ENCODE data around the gene RHOT1.
A peak's percentile ranks its signal among the peaks of the same experiment; 100 is the strongest.
"Not testable (repeated sequence)": the region's sequence is repeated elsewhere in the genome, so short reads cannot be mapped to it uniquely, and the experiment has no call there.

Gene RHOT1

DNA sequence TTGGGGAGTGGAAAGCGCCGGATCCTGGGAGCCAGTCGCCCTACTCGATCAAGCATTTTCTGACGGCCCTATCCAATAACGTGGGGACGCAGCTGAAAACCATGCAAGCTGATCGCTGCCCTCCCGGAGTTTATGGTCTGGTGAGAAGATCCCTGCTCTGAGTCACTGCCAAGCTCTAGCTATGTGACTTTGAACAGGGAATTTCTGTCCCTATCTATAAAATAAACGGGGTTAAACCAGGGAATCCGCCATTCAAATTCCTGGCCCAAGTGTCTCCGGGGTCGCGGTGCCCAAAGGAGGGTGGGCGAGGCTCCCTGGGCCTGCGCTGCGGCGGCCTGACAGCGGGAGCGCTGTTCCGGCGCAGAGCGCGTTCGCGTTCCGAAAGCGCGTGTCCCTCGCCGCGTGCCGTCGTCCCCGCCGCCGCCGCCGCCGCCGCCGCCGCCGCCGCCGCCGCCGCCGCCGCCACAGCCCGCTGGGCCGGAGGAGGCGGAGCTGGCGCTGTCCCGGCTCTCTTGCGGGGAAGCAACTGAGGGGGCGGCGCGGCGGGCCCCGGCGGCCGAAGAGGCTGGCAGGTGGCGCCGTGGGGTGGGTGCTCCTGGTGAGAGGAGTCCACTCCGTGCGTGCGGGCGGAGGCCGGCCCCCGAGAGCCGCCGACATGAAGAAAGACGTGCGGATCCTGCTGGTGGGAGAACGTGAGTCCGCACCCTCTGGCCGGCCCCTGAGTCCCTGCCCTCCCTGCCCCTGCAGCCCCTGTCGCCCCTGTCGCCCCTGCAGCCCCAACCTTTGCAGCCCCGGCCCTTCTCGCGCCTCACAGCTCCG, at the start of gene RHOT1:
RHOT1 (plus strand) TSS at position 465 of the 819 bp plus-strand sequence; CDS start at position 656, 191 bp downstream.
- DNase-seq, result peak; percentile 79 to 84

GRCh38 chr17:32099686-32100085, 42.6 kb upstream of the RHOT1 start:
- DNase-seq, result no peak

- not testable (repeated sequence) for DNase-seq
Observed at GRCh38 chr17:32100323-32100722, 42.0 kb upstream of the RHOT1 start.

GRCh38 chr17:32100971-32101631, 41.2 kb upstream of the RHOT1 start:
- DNase-seq, result no peak

DNA sequence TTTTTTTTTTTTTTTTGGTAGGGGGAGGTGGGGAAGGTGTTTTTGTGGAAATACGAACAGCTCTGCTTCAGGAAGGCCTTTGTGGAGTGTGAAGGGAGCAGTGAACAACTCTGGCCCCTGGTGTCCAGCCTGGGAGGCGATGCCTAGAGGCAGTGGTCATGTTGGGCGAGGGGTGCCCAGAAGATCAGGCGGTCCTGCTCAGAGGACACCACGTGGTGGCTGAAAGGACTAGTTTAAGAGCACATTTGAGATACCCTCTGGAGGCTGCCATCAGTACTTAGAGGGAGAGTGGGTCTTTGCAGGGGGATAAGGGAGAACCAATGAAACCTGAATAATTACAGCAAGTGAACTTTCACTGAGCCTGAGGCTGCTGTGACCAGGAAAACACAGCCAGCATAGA, 40.1 kb upstream of the RHOT1 start:
- DNase-seq, result no peak

DNA sequence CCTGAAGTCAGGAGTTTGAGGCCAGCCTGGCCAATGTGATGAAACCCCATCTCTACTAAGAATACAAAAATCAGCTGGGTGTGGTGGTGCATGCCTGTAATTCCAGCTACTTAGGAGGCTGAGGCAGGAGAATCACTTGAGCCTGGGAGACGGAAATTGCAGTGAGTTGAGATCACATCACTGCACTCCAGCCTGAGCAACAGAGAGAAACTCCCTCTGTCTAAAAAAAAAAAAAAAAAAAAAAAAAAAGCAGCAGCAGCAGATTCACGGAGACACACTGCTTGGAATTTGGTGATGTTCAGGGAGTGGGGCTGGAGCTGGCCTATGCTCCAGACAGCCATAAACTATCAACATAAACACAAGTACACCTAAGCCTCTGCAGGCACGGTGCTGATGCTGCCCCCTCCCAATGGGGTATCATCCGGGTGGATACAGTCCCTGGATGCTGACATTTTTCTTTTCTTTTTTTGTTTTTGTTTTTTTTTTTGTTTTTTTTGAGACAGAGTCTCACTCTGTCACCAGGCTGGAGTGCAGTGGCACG, 39.6 kb upstream of the RHOT1 start:
- no peak for DNase-seq

GRCh38 chr17:32103476-32104113, 38.7 kb upstream of the RHOT1 start:
- DNase-seq, result no peak

- DNase-seq, result peak; percentile 48 to 65
Observed at GRCh38 chr17:32104158-32104557, 38.1 kb upstream of the RHOT1 start.

GRCh38 chr17:32106471-32106981, 35.8 kb upstream of the RHOT1 start:
- DNase-seq, result not testable (repeated sequence)

DNA sequence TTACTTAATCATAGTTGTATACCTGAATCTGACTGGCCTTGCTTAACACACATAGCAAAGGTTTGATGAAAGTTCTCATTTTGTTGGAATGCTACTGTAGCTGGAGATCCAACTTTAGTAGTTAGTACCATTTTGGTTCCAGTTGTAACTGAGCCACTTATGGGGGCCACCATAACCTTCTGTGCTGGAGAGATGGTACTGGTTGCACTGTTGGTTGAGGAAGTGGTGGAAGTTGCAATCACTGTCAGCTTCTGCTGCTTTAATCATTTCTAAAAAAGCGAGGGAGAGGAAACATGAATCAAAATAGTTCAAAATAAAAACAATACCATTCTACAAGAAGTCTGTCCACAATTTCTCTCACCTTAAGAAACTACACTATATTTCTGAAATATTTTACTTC, 35.1 kb upstream of the RHOT1 start:
- DNase-seq, result not testable (repeated sequence)

GRCh38 chr17:32110596-32110995, 31.7 kb upstream of the RHOT1 start:
- DNase-seq, result no peak

DNA sequence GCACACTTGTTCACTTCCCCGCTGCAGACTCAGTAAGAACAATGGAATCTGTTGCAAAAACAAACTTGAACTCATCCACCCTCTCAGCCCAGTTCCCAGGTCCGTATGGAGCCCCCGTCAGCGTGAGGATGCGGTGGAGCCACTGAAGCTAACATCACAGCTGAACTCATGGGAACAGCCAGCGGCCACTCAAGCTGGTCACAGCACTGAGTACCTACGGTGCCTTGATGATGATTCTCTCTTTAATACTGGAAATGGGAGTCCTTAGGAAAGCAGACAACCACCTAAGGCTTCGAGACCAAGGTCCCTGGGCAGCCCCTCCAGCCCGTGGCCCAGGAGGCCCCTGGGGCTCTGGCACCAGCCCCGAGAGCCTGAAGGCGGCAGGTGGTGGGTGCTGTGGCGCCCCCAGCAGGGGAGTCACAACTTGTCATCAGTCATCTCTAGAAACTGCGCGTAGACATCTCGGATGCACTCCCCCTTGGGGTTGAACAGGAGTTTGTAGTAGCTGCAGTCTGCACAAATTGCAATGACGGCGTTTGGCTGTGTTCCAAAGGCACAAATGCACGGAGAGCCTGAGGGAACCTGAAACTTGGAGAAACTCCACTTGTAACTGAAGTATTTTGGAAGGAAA, 31.0 kb upstream of the RHOT1 start:
- DNase-seq, result no peak

- DNase-seq, result no peak
Observed at GRCh38 chr17:32112416-32112815, 29.9 kb upstream of the RHOT1 start.

DNA sequence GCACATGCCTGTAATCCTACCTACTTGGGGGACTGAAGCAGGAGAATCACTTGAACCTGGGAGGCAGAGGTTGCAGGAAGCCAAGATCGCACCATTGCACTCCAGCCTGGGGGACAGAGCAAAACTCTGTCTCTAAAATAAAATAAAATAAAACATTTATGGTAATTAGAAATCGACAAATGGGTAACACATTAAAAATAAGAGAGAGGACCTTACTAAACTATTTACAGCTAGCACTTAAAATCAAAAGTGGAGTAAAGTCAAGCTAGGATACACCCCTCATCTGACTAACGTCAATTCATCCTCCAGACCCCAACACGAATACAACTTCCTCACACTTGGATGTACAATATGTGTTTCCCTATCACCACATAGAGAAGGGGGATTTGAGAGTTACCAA, 27.8 kb upstream of the RHOT1 start:
- no peak for DNase-seq

DNA sequence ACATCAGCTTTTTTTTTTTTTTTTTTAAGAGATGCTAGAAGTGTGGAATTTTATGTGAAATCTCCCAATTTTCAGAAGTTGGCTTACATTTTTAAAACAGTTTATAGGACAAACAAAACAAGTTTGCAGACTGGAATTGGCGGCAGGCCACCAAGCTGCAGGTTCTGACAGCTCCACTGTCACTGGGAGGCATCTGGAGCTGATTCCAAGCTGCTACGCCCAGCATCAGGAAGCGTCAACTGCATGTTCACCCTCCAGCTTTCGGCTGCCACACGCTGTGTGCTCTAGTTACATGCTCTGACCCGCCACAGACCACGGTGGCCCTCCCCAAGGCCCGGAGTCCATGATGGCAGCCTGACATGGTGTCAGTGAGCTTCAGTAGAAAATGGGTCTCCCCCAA, 26.8 kb upstream of the RHOT1 start:
- DNase-seq, result not testable (repeated sequence)

- DNase-seq, result no peak
Observed at GRCh38 chr17:32116937-32117336, 25.4 kb upstream of the RHOT1 start.

DNA sequence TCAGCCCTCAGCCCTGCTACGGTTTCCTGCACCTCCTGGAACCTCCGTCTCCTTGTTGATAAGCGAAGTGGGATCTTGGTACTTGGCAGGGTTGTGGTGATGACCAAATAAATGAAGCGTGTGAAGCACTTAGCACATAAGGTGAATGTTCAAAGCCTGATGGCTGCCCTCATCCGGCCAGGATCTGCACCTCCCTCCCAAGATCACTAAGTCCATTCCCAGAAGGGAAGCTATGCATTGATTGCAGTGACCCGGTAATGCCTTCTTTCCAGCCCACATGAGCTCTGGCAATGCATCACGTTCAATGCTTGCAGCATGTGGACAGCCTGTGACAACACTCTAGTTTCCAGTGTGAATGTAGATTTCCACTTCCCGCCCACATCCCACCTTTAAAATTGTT, 24.9 kb upstream of the RHOT1 start:
- DNase-seq, result no peak

DNA sequence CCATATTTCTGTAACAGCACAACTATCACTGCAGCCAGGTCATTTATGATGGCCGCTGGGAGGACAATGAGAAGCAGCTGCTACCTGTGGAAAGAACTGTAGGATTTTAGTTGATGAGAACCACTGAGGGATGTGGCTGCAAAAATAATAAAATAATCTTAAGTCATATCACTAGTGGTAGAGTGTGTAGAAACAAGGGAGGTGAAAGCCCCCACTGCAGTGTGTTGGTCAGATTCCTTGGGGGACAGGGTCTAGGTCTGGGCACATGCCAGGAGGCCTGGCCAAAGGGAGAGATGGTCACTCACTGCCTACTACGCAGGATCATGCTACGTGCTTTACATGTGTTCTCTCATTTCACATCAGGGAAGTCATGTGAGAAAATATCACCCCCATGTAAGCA, 24.2 kb upstream of the RHOT1 start:
- DNase-seq, result not testable (repeated sequence)

- no peak for DNase-seq
Observed at GRCh38 chr17:32118835-32119234, 23.5 kb upstream of the RHOT1 start.

DNA sequence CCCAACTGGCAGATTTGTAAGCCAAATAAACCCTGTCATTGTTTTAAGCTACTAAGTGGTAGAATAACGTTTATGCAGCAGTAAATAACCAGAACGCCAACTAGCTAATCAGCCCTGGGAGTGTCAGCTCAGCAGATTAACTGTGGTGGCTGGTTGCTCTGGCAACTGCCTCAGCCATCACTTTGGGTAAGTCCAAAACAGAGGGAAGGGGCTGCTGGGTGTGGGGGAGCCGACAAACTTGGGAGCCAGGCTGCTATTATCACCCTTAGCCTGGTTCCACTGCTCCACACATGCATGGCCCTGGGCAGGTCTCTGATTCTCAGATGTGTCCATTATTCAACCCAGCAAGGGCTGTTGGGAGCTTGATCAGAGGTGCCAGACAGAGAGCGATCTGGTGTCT, 22.2 kb upstream of the RHOT1 start:
- DNase-seq, result no peak

- no peak for DNase-seq
Observed at GRCh38 chr17:32120716-32121115, 21.6 kb upstream of the RHOT1 start.

- no peak for DNase-seq
Observed at GRCh38 chr17:32123782-32124181, 18.5 kb upstream of the RHOT1 start.

Data from AML-193 (cell line).